ENCODE measurements around the gene SCLY.

The SCLY gene

GRCh38 chr2:238136820-238137537 is 76.2 kb downstream of the SCLY start:
- in situ Hi-C loops (cut with MboI; ENCODE audit: low sequenced_read_pairs): no loop called here

GRCh38 chr2:238137885-238138284 is 77.1 kb downstream of the SCLY start:
- in situ Hi-C loops (cut with MboI; ENCODE audit: low sequenced_read_pairs): no loop called here

GRCh38 chr2:238138331-238139195 is 77.8 kb downstream of the SCLY start, which contains the start of gene KLHL30:
TSS of gene KLHL30 (plus strand) at chr2:238138668. CDS start at chr2:238140755, 2,087 bp downstream.
- in situ Hi-C loops (cut with MboI; ENCODE audit: low sequenced_read_pairs): no loop called here

GRCh38 chr2:238139196-238140039 is 78.6 kb downstream of the SCLY start:
- in situ Hi-C loops (cut with MboI; ENCODE audit: low sequenced_read_pairs): no loop called here

GRCh38 chr2:238140040-238140439 is 79.2 kb downstream of the SCLY start:
- in situ Hi-C loops (cut with MboI; ENCODE audit: low sequenced_read_pairs): no loop called here

- in situ Hi-C loops (cut with MboI; ENCODE audit: low sequenced_read_pairs): no loop called here
Measured at GRCh38 chr2:238140721-238141540, 80.1 kb downstream of the SCLY start.

GRCh38 chr2:238141541-238142318 is 80.9 kb downstream of the SCLY start:
- in situ Hi-C loops (cut with MboI; ENCODE audit: low sequenced_read_pairs): no loop called here

- in situ Hi-C loops (cut with MboI; ENCODE audit: low sequenced_read_pairs): no loop called here
Measured at GRCh38 chr2:238142382-238143205, 81.8 kb downstream of the SCLY start.

GRCh38 chr2:238143239-238143951 is 82.6 kb downstream of the SCLY start:
- in situ Hi-C loops (cut with MboI; ENCODE audit: low sequenced_read_pairs): no loop called here

- in situ Hi-C loops (cut with MboI; ENCODE audit: low sequenced_read_pairs): no loop called here
Measured at GRCh38 chr2:238144262-238144661, 83.5 kb downstream of the SCLY start.

- in situ Hi-C loops (cut with MboI; ENCODE audit: low sequenced_read_pairs): no loop called here
Measured at GRCh38 chr2:238145046-238145445, 84.2 kb downstream of the SCLY start.

- in situ Hi-C loops (cut with MboI; ENCODE audit: low sequenced_read_pairs): no loop called here
Measured at GRCh38 chr2:238145851-238146250, 85.0 kb downstream of the SCLY start.

GRCh38 chr2:238146884-238147544 is 86.2 kb downstream of the SCLY start:
- in situ Hi-C loops (cut with MboI; ENCODE audit: low sequenced_read_pairs): no loop called here

GRCh38 chr2:238148981-238149380 is 88.2 kb downstream of the SCLY start:
- in situ Hi-C loops (cut with MboI; ENCODE audit: low sequenced_read_pairs): no loop called here
